K562 (cell line): Measurements from ENCODE around the gene VRK3. TPM values are rescaled to one million over a fixed set of nuclear protein-coding genes. Genes with fewer than 3 reads are reported as not detected.
A peak's percentile ranks its signal among the peaks of the same experiment; 100 is the strongest.

Source experiments
- ATF1 ChIP-seq, 2 experiments: fragments of 450-650 bp in 1 of 2; IDR thresholded peaks; 2 replicates each; pipeline ENCODE4 v1.6.1; 2016; ENCODE audit warnings: missing compliant biosample characterization in 1 of 2, missing genetic modification characterization in 1 of 2
- BRD9 ChIP-seq: fragments of 450-650 bp; IDR thresholded peaks from 2 replicates; pipeline ENCODE4 v1.6.1; 2018; ENCODE audit warnings: low read depth; ENCODE audit not compliant: partially characterized antibody
- CSDE1 ChIP-seq, 2 experiments: fragments of 450-650 bp; IDR thresholded peaks; 2 replicates each; pipeline ENCODE4 v1.6.1; 2016; ENCODE audit warnings: mild to moderate bottlenecking in 1 of 2
- FOXA3 ChIP-seq, 2 experiments: fragments of 450-650 bp in 1 of 2; sonication (generic) in 1 of 2; formaldehyde crosslinking; IDR thresholded peaks in 1 of 2; conservative IDR thresholded peaks in 1 of 2; 2 replicates each; pipeline versions ENCODE4 v1.4.0 to v1.8.0; 2020 to 2022; ENCODE audit warnings: mild to moderate bottlenecking in 2 of 2, missing genetic modification reagents in 1 of 2
- HOXB6 ChIP-seq: fragments of 250-450 bp; sonication (Bioruptor Pico); IDR thresholded peaks from 2 replicates; pipeline ENCODE4 v1.5.1; 2022; ENCODE audit warnings: mild to moderate bottlenecking, borderline replicate concordance
- IRF1 ChIP-seq: sonication (generic); formaldehyde crosslinking; IDR thresholded peaks from 2 replicates; pipeline ENCODE4 v1.8.0; 2022; ENCODE audit warnings: missing genetic modification reagents, mild to moderate bottlenecking, borderline replicate concordance
- KLF6 ChIP-seq: fragments of 250-450 bp; sonication (Bioruptor Pico); IDR thresholded peaks from 2 replicates; pipeline ENCODE4 v1.4.0; 2020; ENCODE audit warnings: mild to moderate bottlenecking, moderate library complexity, borderline replicate concordance
- L3MBTL2 ChIP-seq: fragments of 450-650 bp; IDR thresholded peaks from 2 replicates; pipeline ENCODE4 v1.6.1; 2016; ENCODE audit warnings: mild to moderate bottlenecking, moderate library complexity
- MXI1 ChIP-seq: IDR thresholded peaks from 2 replicates; pipeline ENCODE4 v1.6.1; 2011; ENCODE audit warnings: low read depth, mild to moderate bottlenecking, improper control_type of control experiment, low read length
- MYC ChIP-seq, 2 experiments: fragments of 250-450 bp in 1 of 2; sonication (Bioruptor Pico) in 1 of 2; IDR thresholded peaks; 2 replicates each; pipeline versions ENCODE4 v1.5.1 to v1.6.1; 2012 to 2021; ENCODE audit warnings: low read depth in 2 of 2, borderline replicate concordance in 1 of 2, improper control_type of control experiment in 1 of 2, low read length in 1 of 2, mild to moderate bottlenecking in 1 of 2, moderate library complexity in 1 of 2
- PHF8 ChIP-seq: fragments of 200-600 bp; sonication (generic); IDR thresholded peaks from 2 replicates; pipeline ENCODE4 v1.6.1; 2012; ENCODE audit warnings: mixed run types, mild to moderate bottlenecking, inconsistent platforms, low read length, moderate library complexity, borderline replicate concordance
- SP1 ChIP-seq: sonication (generic); formaldehyde crosslinking; IDR thresholded peaks from 2 replicates; pipeline ENCODE4 v1.8.1; 2022; ENCODE audit warnings: mild to moderate bottlenecking, missing genetic modification reagents
- SRSF3 ChIP-seq: fragments of 200-400 bp; formaldehyde crosslinking; IDR thresholded peaks from 2 replicates; pipeline ENCODE4 v1.6.1; 2016; ENCODE audit warnings: mild to moderate bottlenecking, low read length, moderate library complexity; ENCODE audit not compliant: insufficient read depth
- SRSF7 ChIP-seq: fragments of 200-400 bp; formaldehyde crosslinking; optimal IDR thresholded peaks from 2 replicates; pipeline ENCODE3; 2017; ENCODE audit warnings: mild to moderate bottlenecking, low read depth, low read length
- ZNF12 ChIP-seq: sonication (generic); formaldehyde crosslinking; IDR thresholded peaks from 2 replicates; pipeline ENCODE4 v1.4.0; 2020; ENCODE audit warnings: mild to moderate bottlenecking, missing genetic modification reagents
- ZNF436 ChIP-seq: fragments of 250-450, 450-650 bp; sonication (Bioruptor Pico); formaldehyde crosslinking; IDR thresholded peaks from 2 replicates; pipeline ENCODE4 v1.7.0; 2020; ENCODE audit warnings: mild to moderate bottlenecking
- ZNF551 ChIP-seq: fragments of 250-450 bp; sonication (Bioruptor Pico); IDR thresholded peaks from 2 replicates; pipeline ENCODE4 v1.5.0; 2021; ENCODE audit warnings: mild to moderate bottlenecking, moderate library complexity
- ZNF592 ChIP-seq: fragments of 450-650 bp; IDR thresholded peaks from 2 replicates; pipeline ENCODE4 v1.6.1; 2017; ENCODE audit warnings: antibody characterized with exemption, mild to moderate bottlenecking
- ZSCAN32 ChIP-seq: fragments of 450-650 bp; formaldehyde crosslinking; IDR thresholded peaks from 2 replicates; pipeline ENCODE4 v1.4.0; 2020; ENCODE audit warnings: mild to moderate bottlenecking, moderate library complexity
- polyA plus RNA-seq, 8 experiments: library from polyadenylated mRNA; depleted of rRNA in 4 of 8; stranded (reverse) in 5 of 8; unstranded in 3 of 8; fragments of >200 nt; fragmentation: Nextera tagmentation in 2 of 8; fragmentation: Illumina TruSeq in 1 of 8; extraction: Ambion mirVana in 2 of 8; extraction: Trizol in 1 of 8; gene quantifications; 2 replicates each; pipeline versions ENCODE4 v1.2.1 to v1.2.3, GENCODE V29; 2011 to 2014; ENCODE audit warnings: inconsistent platforms in 1 of 8, missing spikeins in 1 of 8
- total RNA-seq, 7 experiments: library from RNA; depleted of rRNA in 6 of 7; stranded (reverse); fragments of >200 nt in 6 of 7; fragmentation: Illumina TruSeq in 2 of 7; extraction: Trizol in 2 of 7; gene quantifications; 2 replicates each; pipeline versions ENCODE4 v1.2.1 to v1.2.3, GENCODE V29; 2011 to 2021; ENCODE audit warnings: low replicate concordance in 1 of 7
- TF ChIP-seq, protein P1 (sequence below): fragments of 450-650 bp; IDR thresholded peaks from 2 replicates; pipeline ENCODE4 v1.7.0; 2016; ENCODE audit warnings: borderline replicate concordance

Gene VRK3
- total and polyA plus RNA-seq, 9 of the 15 experiments (the other 6 are each of a cell fraction or from before 2014, with no cell fraction given), result 25.6 to 94.3 (median 42.9) TPM

GRCh38 chr19:50025022-50025793 is at the start of gene VRK3 (continued):
- TF ChIP-seq, protein P1, sequence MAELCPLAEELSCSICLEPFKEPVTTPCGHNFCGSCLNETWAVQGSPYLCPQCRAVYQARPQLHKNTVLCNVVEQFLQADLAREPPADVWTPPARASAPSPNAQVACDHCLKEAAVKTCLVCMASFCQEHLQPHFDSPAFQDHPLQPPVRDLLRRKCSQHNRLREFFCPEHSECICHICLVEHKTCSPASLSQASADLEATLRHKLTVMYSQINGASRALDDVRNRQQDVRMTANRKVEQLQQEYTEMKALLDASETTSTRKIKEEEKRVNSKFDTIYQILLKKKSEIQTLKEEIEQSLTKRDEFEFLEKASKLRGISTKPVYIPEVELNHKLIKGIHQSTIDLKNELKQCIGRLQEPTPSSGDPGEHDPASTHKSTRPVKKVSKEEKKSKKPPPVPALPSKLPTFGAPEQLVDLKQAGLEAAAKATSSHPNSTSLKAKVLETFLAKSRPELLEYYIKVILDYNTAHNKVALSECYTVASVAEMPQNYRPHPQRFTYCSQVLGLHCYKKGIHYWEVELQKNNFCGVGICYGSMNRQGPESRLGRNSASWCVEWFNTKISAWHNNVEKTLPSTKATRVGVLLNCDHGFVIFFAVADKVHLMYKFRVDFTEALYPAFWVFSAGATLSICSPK, result no peak
- no peak for TF ChIP-seq L3MBTL2
- no peak for TF ChIP-seq ZNF551
- TF ChIP-seq SRSF7, result no peak
- TF ChIP-seq ZNF436 (CRISPR knock-in tag), result no peak
- TF ChIP-seq ZNF592, result no peak
- TF ChIP-seq SP1, result peak; percentile 67; the same call in 1 of the 2 replicates
- no peak for TF ChIP-seq BRD9
- TF ChIP-seq ZSCAN32 (CRISPR knock-in tag), result no peak
- TF ChIP-seq PHF8, result peak; percentile 96
- peak; percentile 55; the same call in 1 of the 2 replicates for TF ChIP-seq ATF1 (CRISPR knock-in tag; IDR thresholded peaks at IDR 0.05)
- TF ChIP-seq ATF1 (tag; IDR thresholded peaks at IDR 0.05), result peak; percentile 96
- TF ChIP-seq HOXB6, result no peak
- peak; percentile 59; the same call in 1 of the 2 replicates for TF ChIP-seq MXI1
- TF ChIP-seq ZNF12 (CRISPR knock-in tag), result no peak
- 0 out of 2 replicates have a peak, but pooled peaks have one; percentile 22 for TF ChIP-seq MYC (IDR thresholded peaks at IDR 0.05; ENCODE audit: low read depth, low read length)
- no peak for TF ChIP-seq MYC (CRISPR knock-in tag; IDR thresholded peaks at IDR 0.05; ENCODE audit: borderline replicate concordance, low read depth)
- no peak for TF ChIP-seq KLF6
- peak in 1 of 2 experiments; percentile 100; a peak in 2 of 4 replicates for TF ChIP-seq CSDE1 (IDR thresholded peaks at IDR 0.05)
- TF ChIP-seq SRSF3, result no peak
- no peak for TF ChIP-seq FOXA3 (CRISPR knock-in tag; conservative IDR thresholded peaks at IDR 0.05 in 1 of 2, IDR thresholded peaks at IDR 0.05 in 1 of 2)
- TF ChIP-seq IRF1 (CRISPR knock-in tag), result no peak
